Measurements from ENCODE around the gene GPR183.

Gene GPR183

DNA sequence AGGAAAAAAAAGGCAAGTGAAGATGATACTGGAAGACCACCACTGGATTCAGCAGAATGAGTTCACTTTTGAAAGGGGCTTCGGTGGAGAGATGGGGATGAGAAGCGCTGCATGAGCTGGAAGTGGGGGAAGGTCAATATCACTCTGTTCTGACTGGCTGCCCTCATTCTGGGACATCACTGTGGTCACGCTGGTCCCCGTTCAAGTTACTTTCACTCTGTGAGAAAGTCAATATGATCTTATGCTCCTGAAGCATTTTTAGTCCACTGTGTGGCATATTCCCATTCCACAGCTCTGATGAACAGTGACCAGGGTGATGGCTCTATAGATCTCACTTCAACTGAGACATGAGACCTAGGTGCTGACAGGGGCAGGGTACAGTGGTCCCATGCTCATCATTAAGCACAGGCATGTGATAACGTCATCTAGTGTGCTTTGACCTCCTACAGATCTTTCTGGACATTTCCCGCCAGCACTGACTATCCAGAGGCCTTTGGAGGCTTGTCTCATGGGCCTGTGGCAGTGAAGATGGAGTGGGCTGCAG is 40.2 kb upstream of the GPR183 start:
- Mint-ChIP-seq H3K36me3 (ENCODE audit: insufficient read depth) (peaks cover 24% of the 10 kb centered on the region), H3K27ac (ENCODE audit: low read depth) (peak overlapping the region; percentile 100), H3K27me3 (no peaks in the 10 kb centered on the region), H3K4me1 (peaks cover 82% of the 10 kb centered on the region), H3K9me3 (no peaks in the 10 kb centered on the region), H3K4me3 (peak overlapping the region; percentile 50)
- DNase-seq (ENCODE audit: low spot score in 2 of 2) (no peak), ATAC-seq (replicated peaks; ENCODE audit: extremely low read depth, poor library complexity, severe bottlenecking) (no peak)

GRCh38 chr13:99346335-99347042 is 39.3 kb upstream of the GPR183 start:
- peaks cover 81% of the 10 kb centered on the region for H3K4me1 Mint-ChIP-seq
- DNase-seq (ENCODE audit: low spot score in 2 of 2) (no peak), ATAC-seq (replicated peaks; ENCODE audit: extremely low read depth, poor library complexity, severe bottlenecking) (no peak)
- peak overlapping the region; percentile 50 for H3K4me3 Mint-ChIP-seq
- peak overlapping the region; percentile 100 for H3K27ac Mint-ChIP-seq (ENCODE audit: low read depth)
- no peaks in the 10 kb centered on the region for H3K27me3 Mint-ChIP-seq
- H3K9me3 Mint-ChIP-seq = no peaks in the 10 kb centered on the region
- peaks cover 22% of the 10 kb centered on the region for H3K36me3 Mint-ChIP-seq (ENCODE audit: insufficient read depth)

DNA sequence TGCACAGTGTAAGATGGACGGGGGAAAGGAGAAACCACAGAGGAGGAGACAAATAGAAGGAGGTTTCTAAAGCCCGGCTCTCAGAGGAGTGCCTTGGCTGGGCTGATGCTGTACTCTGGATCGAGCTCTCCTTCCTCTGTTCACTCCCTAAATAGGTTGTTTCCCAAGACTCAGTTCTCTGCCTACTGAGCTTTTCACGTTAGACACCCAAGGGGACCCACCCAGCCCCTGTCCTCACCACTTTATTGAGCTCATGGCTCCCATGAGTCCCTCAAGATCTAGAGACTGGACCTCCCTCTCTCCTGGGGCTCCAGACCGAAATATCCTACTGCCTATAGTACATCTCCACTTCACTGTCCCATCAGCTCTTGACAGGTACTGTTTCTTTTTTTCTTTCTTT is 38.1 kb upstream of the GPR183 start:
- ATAC-seq (replicated peaks; ENCODE audit: extremely low read depth, poor library complexity, severe bottlenecking) (no peak), DNase-seq (ENCODE audit: low spot score in 2 of 2) (no peak)
- Mint-ChIP-seq H3K4me1 (peaks cover 81% of the 10 kb centered on the region), H3K36me3 (ENCODE audit: insufficient read depth) (peaks cover 25% of the 10 kb centered on the region), H3K27me3 (no peaks in the 10 kb centered on the region), H3K27ac (ENCODE audit: low read depth) (peak overlapping the region; percentile 100), H3K4me3 (peak overlapping the region; percentile 14), H3K9me3 (no peaks in the 10 kb centered on the region)

GRCh38 chr13:99344610-99345208 is 37.5 kb upstream of the GPR183 start:
- Mint-ChIP-seq H3K9me3 (no peaks in the 10 kb centered on the region), H3K4me3 (no peak overlapping the region), H3K36me3 (ENCODE audit: insufficient read depth) (peaks cover 23% of the 10 kb centered on the region), H3K27me3 (no peaks in the 10 kb centered on the region), H3K4me1 (peaks cover 81% of the 10 kb centered on the region), H3K27ac (ENCODE audit: low read depth) (peak overlapping the region; percentile 54)
- DNase-seq (ENCODE audit: low spot score in 2 of 2) = no peak
- no peak for ATAC-seq (replicated peaks; ENCODE audit: extremely low read depth, poor library complexity, severe bottlenecking)

- peaks cover 77% of the 10 kb centered on the region for H3K4me1 Mint-ChIP-seq
Observed at GRCh38 chr13:99342723-99343315, 35.6 kb upstream of the GPR183 start.

DNA sequence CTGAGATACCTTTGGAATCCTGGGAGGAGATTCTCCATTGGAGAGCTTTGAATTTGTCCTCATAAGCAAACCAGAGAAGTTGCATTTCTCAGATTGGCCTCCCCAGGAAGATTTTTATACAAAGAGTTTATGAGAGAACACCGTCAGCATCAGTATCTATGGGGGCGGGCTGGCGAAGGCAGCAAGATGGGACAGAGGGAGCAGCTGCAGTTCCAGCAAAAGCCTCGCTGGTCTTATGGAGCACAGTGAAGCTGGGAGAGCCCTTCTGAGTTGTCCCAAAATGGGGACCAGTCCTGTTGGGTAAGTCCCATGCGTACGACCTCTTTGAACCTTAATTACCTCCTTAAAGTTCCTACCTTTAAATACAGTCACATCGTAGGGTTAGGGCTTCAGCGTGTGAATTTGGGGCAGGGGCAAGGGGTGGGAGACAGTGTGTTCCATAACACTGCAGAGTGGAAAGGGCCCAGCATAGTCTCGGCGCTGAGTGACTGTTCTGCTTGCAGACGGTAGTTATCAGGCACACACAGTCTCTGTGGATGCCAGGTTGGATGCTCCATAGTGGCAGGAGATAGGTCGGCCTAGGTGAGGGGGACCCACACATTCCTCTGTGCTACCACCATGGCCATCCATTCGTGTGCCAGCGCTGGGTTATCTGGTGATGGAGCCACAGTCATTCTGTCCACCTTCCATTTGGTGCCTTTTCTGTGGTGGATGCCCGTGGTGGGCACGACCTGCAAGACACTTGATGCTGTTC is 34.9 kb upstream of the GPR183 start:
- Mint-ChIP-seq H3K27ac (ENCODE audit: low read depth) (no peak overlapping the region), H3K9me3 (no peaks in the 10 kb centered on the region), H3K36me3 (ENCODE audit: insufficient read depth) (peaks cover 24% of the 10 kb centered on the region), H3K27me3 (no peaks in the 10 kb centered on the region), H3K4me3 (peak overlapping the region; percentile 43), H3K4me1 (peaks cover 76% of the 10 kb centered on the region)
- no peak for DNase-seq (ENCODE audit: low spot score in 2 of 2)
- ATAC-seq (replicated peaks; ENCODE audit: extremely low read depth, poor library complexity, severe bottlenecking) = no peak

More at GRCh38 chr13:99342723-99343315, 35.6 kb upstream of the GPR183 start:
- no peak for ATAC-seq (replicated peaks; ENCODE audit: extremely low read depth, poor library complexity, severe bottlenecking)
- no peaks in the 10 kb centered on the region for H3K9me3 Mint-ChIP-seq
- peaks cover 22% of the 10 kb centered on the region for H3K36me3 Mint-ChIP-seq (ENCODE audit: insufficient read depth)
- no peak for DNase-seq (ENCODE audit: low spot score in 2 of 2)
- H3K4me3 Mint-ChIP-seq = no peak overlapping the region
- no peak overlapping the region for H3K27ac Mint-ChIP-seq (ENCODE audit: low read depth)
- H3K27me3 Mint-ChIP-seq = no peaks in the 10 kb centered on the region

- Mint-ChIP-seq H3K4me1 (peaks cover 74% of the 10 kb centered on the region), H3K36me3 (ENCODE audit: insufficient read depth) (peaks cover 19% of the 10 kb centered on the region), H3K27me3 (no peaks in the 10 kb centered on the region), H3K27ac (ENCODE audit: low read depth) (peak overlapping the region; percentile 85), H3K9me3 (no peaks in the 10 kb centered on the region), H3K4me3 (peak overlapping the region; percentile 43)
- no peak for DNase-seq (ENCODE audit: low spot score in 2 of 2)
- peak; percentile 41 for ATAC-seq (replicated peaks; ENCODE audit: extremely low read depth, poor library complexity, severe bottlenecking)
Observed at GRCh38 chr13:99340638-99341037, 33.4 kb upstream of the GPR183 start.

GRCh38 chr13:99339736-99340397 is 32.7 kb upstream of the GPR183 start:
- DNase-seq (ENCODE audit: low spot score in 2 of 2) (peak in 1 of 2 donors; percentile 65), ATAC-seq (replicated peaks; ENCODE audit: extremely low read depth, poor library complexity, severe bottlenecking) (peak; percentile 82)
- H3K9me3 Mint-ChIP-seq = no peaks in the 10 kb centered on the region
- H3K4me3 Mint-ChIP-seq = peak overlapping the region; percentile 43
- H3K4me1 Mint-ChIP-seq = peaks cover 74% of the 10 kb centered on the region
- H3K36me3 Mint-ChIP-seq (ENCODE audit: insufficient read depth) = peaks cover 22% of the 10 kb centered on the region
- H3K27ac Mint-ChIP-seq (ENCODE audit: low read depth) = peak overlapping the region; percentile 85
- H3K27me3 Mint-ChIP-seq = no peaks in the 10 kb centered on the region

- Mint-ChIP-seq H3K4me3 (peak overlapping the region; percentile 43), H3K27me3 (no peaks in the 10 kb centered on the region), H3K4me1 (peaks cover 74% of the 10 kb centered on the region), H3K9me3 (no peaks in the 10 kb centered on the region), H3K36me3 (ENCODE audit: insufficient read depth) (peaks cover 21% of the 10 kb centered on the region), H3K27ac (ENCODE audit: low read depth) (peak overlapping the region; percentile 85)
- DNase-seq (ENCODE audit: low spot score in 2 of 2) (no peak), ATAC-seq (replicated peaks; ENCODE audit: extremely low read depth, poor library complexity, severe bottlenecking) (no peak)
Observed at GRCh38 chr13:99339230-99339721, 32.1 kb upstream of the GPR183 start.

- no peak overlapping the region for H3K4me3 Mint-ChIP-seq
- no peaks in the 10 kb centered on the region for H3K9me3 Mint-ChIP-seq
- H3K27ac Mint-ChIP-seq (ENCODE audit: low read depth) = peak overlapping the region; percentile 9
- ATAC-seq (replicated peaks; ENCODE audit: extremely low read depth, poor library complexity, severe bottlenecking) (no peak), DNase-seq (ENCODE audit: low spot score in 2 of 2) (no peak)
- no peaks in the 10 kb centered on the region for H3K27me3 Mint-ChIP-seq
- H3K36me3 Mint-ChIP-seq (ENCODE audit: insufficient read depth) = peaks cover 18% of the 10 kb centered on the region
- H3K4me1 Mint-ChIP-seq = peaks cover 72% of the 10 kb centered on the region
Observed at GRCh38 chr13:99335603-99336002, 28.4 kb upstream of the GPR183 start.

GRCh38 chr13:99335087-99335486 is 27.9 kb upstream of the GPR183 start:
- peaks cover 18% of the 10 kb centered on the region for H3K36me3 Mint-ChIP-seq (ENCODE audit: insufficient read depth)
- no peak for ATAC-seq (replicated peaks; ENCODE audit: extremely low read depth, poor library complexity, severe bottlenecking)
- H3K9me3 Mint-ChIP-seq = no peaks in the 10 kb centered on the region
- peak overlapping the region; percentile 9 for H3K27ac Mint-ChIP-seq (ENCODE audit: low read depth)
- H3K4me3 Mint-ChIP-seq = no peak overlapping the region
- peaks cover 67% of the 10 kb centered on the region for H3K4me1 Mint-ChIP-seq
- no peak for DNase-seq (ENCODE audit: low spot score in 2 of 2)
- no peaks in the 10 kb centered on the region for H3K27me3 Mint-ChIP-seq

DNA sequence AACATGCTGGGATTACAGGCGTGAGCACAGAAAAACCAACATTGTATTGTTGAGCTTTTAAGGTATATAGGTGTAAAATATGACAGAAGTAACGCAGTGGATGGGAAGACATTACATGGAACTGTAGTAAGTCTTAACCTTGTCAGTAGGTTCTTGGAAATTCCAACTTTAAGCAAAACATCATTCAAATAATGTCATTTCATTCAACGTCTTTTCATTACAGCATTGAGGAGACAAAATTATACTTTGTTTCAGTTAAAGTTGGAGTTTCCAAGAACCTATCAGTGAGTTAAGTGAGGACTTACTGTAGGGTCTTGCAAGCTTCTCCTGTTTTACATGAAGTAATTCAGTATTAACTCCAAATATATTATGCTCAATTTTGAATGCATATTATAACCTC is 27.0 kb upstream of the GPR183 start:
- no peaks in the 10 kb centered on the region for H3K9me3 Mint-ChIP-seq
- peaks cover 65% of the 10 kb centered on the region for H3K4me1 Mint-ChIP-seq
- no peaks in the 10 kb centered on the region for H3K27me3 Mint-ChIP-seq
- H3K36me3 Mint-ChIP-seq (ENCODE audit: insufficient read depth) = peaks cover 16% of the 10 kb centered on the region
- H3K27ac Mint-ChIP-seq (ENCODE audit: low read depth) = peak overlapping the region; percentile 56
- no peak overlapping the region for H3K4me3 Mint-ChIP-seq
- no peak for ATAC-seq (replicated peaks; ENCODE audit: extremely low read depth, poor library complexity, severe bottlenecking)
- DNase-seq (ENCODE audit: low spot score in 2 of 2) = no peak
